GM23338 (cell line): ENCODE data around the gene ADGRD1. TPM values are rescaled to one million over a fixed set of nuclear protein-coding genes. Genes with fewer than 3 reads are reported as not detected.

Experiments used
- ATAC-seq: fragments of 200-7000 bp; cut with Tn5 transposase; 3 replicates; pipeline ENCODE4 v1.9.1; 2020
- DNase-seq: peaks from one replicate; pipeline ENCODE4 v3.0.0-alpha.2; 2015; ENCODE audit warnings: low spot score
- H2AFZ ChIP-seq: fragments of 200-600 bp; sonication (generic); 2 replicates; pipeline ENCODE4 v1.8.0; 2016; ENCODE audit warnings: antibody characterized with exemption, mild to moderate bottlenecking, moderate library complexity
- H3F3A ChIP-seq: fragments of 200-600 bp; sonication (generic); replicated peaks from 2 replicates; pipeline ENCODE4 v1.8.0; 2017; ENCODE audit warnings: antibody characterized with exemption, mixed run types, low read depth
- H3K27ac ChIP-seq: fragments of 200-600 bp; sonication (generic); 2 replicates; pipeline ENCODE4 v1.6.1; 2016; ENCODE audit warnings: low read depth
- H3K27me3 ChIP-seq: fragments of 200-600 bp; sonication (generic); 2 replicates; pipeline ENCODE4 v1.8.0; 2016; ENCODE audit warnings: mild to moderate bottlenecking, mixed run types, moderate library complexity; ENCODE audit not compliant: insufficient read depth
- H3K36me3 ChIP-seq: fragments of 200-600 bp; sonication (generic); 2 replicates; pipeline ENCODE4 v1.8.0; 2016; ENCODE audit warnings: mild to moderate bottlenecking; ENCODE audit not compliant: insufficient read depth
- H3K4me1 ChIP-seq: fragments of 200-600 bp; sonication (generic); 2 replicates; pipeline ENCODE4 v1.8.0; 2016; ENCODE audit warnings: mild to moderate bottlenecking, moderate library complexity; ENCODE audit not compliant: insufficient read depth
- H3K4me2 ChIP-seq: fragments of 200-600 bp; sonication (generic); 2 replicates; pipeline ENCODE4 v1.7.1; 2017; ENCODE audit warnings: mixed run types
- H3K4me3 ChIP-seq: fragments of 200-600 bp; sonication (generic); 2 replicates; pipeline ENCODE4 v1.6.1; 2016; ENCODE audit warnings: mixed run types
- H3K79me2 ChIP-seq: fragments of 200-600 bp; sonication (generic); replicated peaks from 2 replicates; pipeline ENCODE4 v1.8.0; 2017; ENCODE audit warnings: mild to moderate bottlenecking; ENCODE audit not compliant: insufficient read depth
- H3K9me2 ChIP-seq: fragments of 200-600 bp; sonication (generic); 2 replicates; pipeline ENCODE4 v1.8.0; 2017; ENCODE audit not compliant: insufficient read depth
- H4K20me1 ChIP-seq: fragments of 200-600 bp; sonication (generic); replicated peaks from 2 replicates; pipeline ENCODE4 v1.8.0; 2017; ENCODE audit warnings: mild to moderate bottlenecking; ENCODE audit not compliant: insufficient read depth
- H3K27ac Mint-ChIP-seq: 2 replicates; pipeline ENCODE4 v1.8.0; 2020; ENCODE audit warnings: inconsistent platforms, mild to moderate bottlenecking, moderate library complexity, mixed read lengths
- H3K27me3 Mint-ChIP-seq: 3 replicates; pipeline ENCODE4 v1.8.0; 2022; ENCODE audit warnings: low read depth, mild to moderate bottlenecking, moderate library complexity, mixed read lengths, inconsistent platforms; ENCODE audit not compliant: insufficient read depth, poor library complexity
- H3K36me3 Mint-ChIP-seq: 3 replicates; pipeline ENCODE4 v1.8.0; 2021; ENCODE audit warnings: low read depth, mild to moderate bottlenecking, inconsistent platforms, moderate library complexity, mixed read lengths
- H3K4me1 Mint-ChIP-seq: 3 replicates; pipeline ENCODE4 v1.8.0; 2020; ENCODE audit warnings: mild to moderate bottlenecking, inconsistent platforms, mixed read lengths
- H3K4me3 Mint-ChIP-seq: 3 replicates; pipeline ENCODE4 v1.8.0; 2021; ENCODE audit warnings: moderate library complexity, mild to moderate bottlenecking, inconsistent platforms, mixed read lengths
- H3K9me3 Mint-ChIP-seq: 3 replicates; pipeline ENCODE4 v1.8.0; 2020; ENCODE audit warnings: moderate library complexity, mild to moderate bottlenecking, inconsistent platforms, mixed read lengths
- CREB1 ChIP-seq: fragments of 250-450 bp; sonication (Bioruptor Pico); IDR thresholded peaks from 2 replicates; pipeline ENCODE4 v1.5.0; 2020; ENCODE audit warnings: low read depth, mild to moderate bottlenecking, moderate library complexity
- CTCF ChIP-seq, 2 experiments: fragments of 200-600 bp in 1 of 2; sonication (generic) in 1 of 2; conservative IDR thresholded peaks; 2 replicates each; pipeline versions ENCODE4 v1.5.1 to v1.6.1; 2016 to 2017; ENCODE audit warnings: antibody characterized with exemption in 2 of 2, low read depth in 2 of 2, mild to moderate bottlenecking in 2 of 2, moderate library complexity in 1 of 2
- ETS1 ChIP-seq: IDR thresholded peaks from 2 replicates; pipeline ENCODE4 v1.6.1; 2016; ENCODE audit warnings: antibody characterized with exemption
- EZH2 ChIP-seq: fragments of 200-600 bp; sonication (generic); IDR thresholded peaks from one replicate; pipeline ENCODE4 v1.8.0; 2017; ENCODE audit warnings: antibody characterized with exemption, mild to moderate bottlenecking, low read depth; ENCODE audit not compliant: unreplicated experiment
- EZH2phosphoT487 ChIP-seq: fragments of 200-600 bp; sonication (generic); IDR thresholded peaks from one replicate; pipeline ENCODE4 v1.8.1; 2018; ENCODE audit warnings: antibody characterized with exemption; ENCODE audit not compliant: unreplicated experiment
- JUNB ChIP-seq: IDR thresholded peaks from one replicate; pipeline ENCODE4 v1.6.1; 2016; ENCODE audit warnings: antibody characterized with exemption; ENCODE audit not compliant: unreplicated experiment
- NANOG ChIP-seq: IDR thresholded peaks from 2 replicates; pipeline ENCODE4 v1.6.1; 2016; ENCODE audit warnings: antibody characterized with exemption, borderline replicate concordance
- POLR2AphosphoS5 ChIP-seq: IDR thresholded peaks from 2 replicates; pipeline ENCODE4 v1.6.1; 2016; ENCODE audit warnings: antibody characterized with exemption, low read depth
- REST ChIP-seq: IDR thresholded peaks from one replicate; pipeline ENCODE4 v1.6.1; 2018; ENCODE audit warnings: antibody characterized with exemption; ENCODE audit not compliant: unreplicated experiment
- STAT1 ChIP-seq: IDR thresholded peaks from one replicate; pipeline ENCODE4 v1.6.1; 2016; ENCODE audit warnings: antibody characterized with exemption; ENCODE audit not compliant: unreplicated experiment
- ZNF114 ChIP-seq: fragments of 250-450 bp; sonication (Bioruptor Pico); IDR thresholded peaks from 2 replicates; pipeline ENCODE4 v1.5.0; 2020; ENCODE audit warnings: mild to moderate bottlenecking, moderate library complexity
- ZNF331 ChIP-seq: fragments of 250-450 bp; sonication (Bioruptor Pico); IDR thresholded peaks from 2 replicates; pipeline ENCODE4 v1.5.0; 2020; ENCODE audit warnings: low read depth, mild to moderate bottlenecking, moderate library complexity
- ZNF462 ChIP-seq: fragments of 250-450 bp; sonication (Bioruptor Pico); IDR thresholded peaks from 2 replicates; pipeline ENCODE4 v1.5.0; 2020; ENCODE audit warnings: mild to moderate bottlenecking, moderate library complexity
- polyA plus RNA-seq: library from polyadenylated mRNA; unstranded; fragments of >200 nt; fragmentation: Nextera tagmentation; extraction: Ambion mirVana; gene quantifications from 2 replicates; pipeline ENCODE4 v1.2.1, GENCODE V29; 2016
- total RNA-seq: library from RNA; depleted of rRNA; stranded (reverse); fragments of >200 nt; shearing (Covaris generic); gene quantifications from 2 replicates; pipeline ENCODE4 v1.2.3, GENCODE V29; 2014

Gene ADGRD1
- total and polyA plus RNA-seq, 2 experiments from 2014 or later = 1.4 TPM; not detected in 1

- no peaks in the 10 kb centered on the region for H3K27me3 ChIP-seq
- ATAC-seq (no peak), DNase-seq (no peak)
- H3K4me3 Mint-ChIP-seq = no peak overlapping the region
- H3K27ac ChIP-seq = no peak overlapping the region
- no peaks in the 10 kb centered on the region for H3K79me2 ChIP-seq
- H4K20me1 ChIP-seq = no peaks in the 10 kb centered on the region
- H3K27ac Mint-ChIP-seq = no peak overlapping the region
- no peak for TF ChIP-seq ZNF331
- TF ChIP-seq CTCF (conservative IDR thresholded peaks at IDR 0.05; ENCODE audit: low read depth in 2 of 2) = no peak
- TF ChIP-seq ZNF114 = no peak
- no peak for TF ChIP-seq CREB1 (CRISPR knock-in tag)
- no peak for TF ChIP-seq ETS1
- TF ChIP-seq EZH2phosphoT487 = no peak
- no peak for TF ChIP-seq ZNF462 (CRISPR knock-in tag)
- no peak for TF ChIP-seq NANOG
- TF ChIP-seq EZH2 = no peak
- no peak for TF ChIP-seq JUNB
- no peak for TF ChIP-seq POLR2AphosphoS5
- TF ChIP-seq REST = no peak
- no peak for TF ChIP-seq STAT1
- no peak overlapping the region for H3K4me2 ChIP-seq
- no peaks in the 10 kb centered on the region for H3K36me3 ChIP-seq
- H3F3A ChIP-seq = no peaks in the 10 kb centered on the region
- peaks cover 5% of the 10 kb centered on the region; the same call in 2 of the 3 replicates for H3K9me3 Mint-ChIP-seq
- no peaks in the 10 kb centered on the region for H3K36me3 Mint-ChIP-seq
- no peaks in the 10 kb centered on the region for H3K4me1 ChIP-seq
- H3K4me3 ChIP-seq = no peak overlapping the region
- H3K4me1 Mint-ChIP-seq = peaks cover 6% of the 10 kb centered on the region; the same call in 1 of the 3 replicates
- peaks cover 11% of the 10 kb centered on the region for H3K27me3 Mint-ChIP-seq
- no peaks in the 10 kb centered on the region for H3K9me2 ChIP-seq
- no peak overlapping the region for H2AFZ ChIP-seq
Observed at GRCh38 chr12:131049549-131050339, 96.0 kb downstream of the ADGRD1 start.
